ENCODE data around the gene TCF4. TPM values are rescaled to one million over a fixed set of nuclear protein-coding genes. Genes with fewer than 3 reads are reported as not detected.

The TCF4 gene
- total RNA-seq, 2 experiments from 2014 or later, result 0.28 to 0.45 TPM

DNA sequence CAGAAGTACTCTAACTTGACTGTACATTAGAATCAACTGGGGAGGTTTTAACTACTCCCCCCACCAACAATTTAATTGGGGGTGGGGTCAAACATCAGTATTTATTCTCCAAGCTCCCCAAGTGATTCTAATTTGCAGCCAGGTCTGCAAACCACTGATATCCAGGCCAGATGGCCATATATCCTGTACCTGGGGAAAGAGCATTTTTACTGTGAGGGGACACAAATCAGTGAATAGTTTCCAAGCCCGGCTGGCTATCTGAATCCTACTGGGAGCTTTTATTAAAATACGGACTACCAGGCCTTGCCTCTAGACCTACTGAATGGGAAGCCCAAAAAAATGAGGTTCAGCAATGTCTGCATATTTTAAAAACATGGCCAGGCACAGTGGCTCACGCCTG is 88.5 kb downstream of the TCF4 start:
- Mint-ChIP-seq H3K36me3 (ENCODE audit: low read depth) (no peaks in the 10 kb centered on the region), H3K4me3 (no peak overlapping the region), H3K27me3 (peaks cover 6% of the 10 kb centered on the region), H3K4me1 (no peaks in the 10 kb centered on the region), H3K27ac (no peak overlapping the region), H3K9me3 (peaks cover 2% of the 10 kb centered on the region)
- ChIA-PET POLR2A (no interaction called here), CTCF (no interaction called here)
- no peak for DNase-seq

DNA sequence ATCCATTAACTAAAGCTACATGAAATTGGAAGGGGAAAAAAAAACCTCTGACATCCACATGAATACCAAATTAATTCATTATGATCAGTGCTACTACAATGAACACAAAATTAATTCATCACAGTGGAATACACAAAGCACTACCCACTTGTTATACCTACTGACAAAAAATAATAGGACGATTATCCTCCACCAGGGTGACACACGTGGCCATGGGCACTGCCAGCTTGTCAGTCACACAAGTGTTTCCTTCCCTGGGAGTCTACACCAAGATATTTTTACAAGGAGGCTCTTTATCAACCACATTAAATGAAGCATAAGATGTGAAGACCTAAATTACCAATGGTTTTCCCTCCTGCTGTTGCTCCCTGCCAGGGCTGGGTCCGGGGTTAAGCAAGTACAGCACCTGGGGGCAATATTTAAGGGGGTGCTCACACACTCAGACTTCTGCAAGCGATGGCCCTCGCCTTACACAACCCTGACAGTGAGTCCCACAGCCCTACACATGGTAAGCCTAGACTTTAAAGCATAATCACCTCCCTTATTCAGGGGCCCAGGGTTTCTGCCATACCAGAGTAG is 90.1 kb downstream of the TCF4 start:
- DNase-seq, result no peak
- CTCF ChIA-PET, result no interaction called here
- Mint-ChIP-seq H3K4me3 (no peak overlapping the region), H3K9me3 (no peaks in the 10 kb centered on the region), H3K4me1 (no peaks in the 10 kb centered on the region), H3K27me3 (peaks cover 6% of the 10 kb centered on the region), H3K36me3 (ENCODE audit: low read depth) (no peaks in the 10 kb centered on the region), H3K27ac (no peak overlapping the region)
- POLR2A ChIA-PET, result no interaction called here

DNA sequence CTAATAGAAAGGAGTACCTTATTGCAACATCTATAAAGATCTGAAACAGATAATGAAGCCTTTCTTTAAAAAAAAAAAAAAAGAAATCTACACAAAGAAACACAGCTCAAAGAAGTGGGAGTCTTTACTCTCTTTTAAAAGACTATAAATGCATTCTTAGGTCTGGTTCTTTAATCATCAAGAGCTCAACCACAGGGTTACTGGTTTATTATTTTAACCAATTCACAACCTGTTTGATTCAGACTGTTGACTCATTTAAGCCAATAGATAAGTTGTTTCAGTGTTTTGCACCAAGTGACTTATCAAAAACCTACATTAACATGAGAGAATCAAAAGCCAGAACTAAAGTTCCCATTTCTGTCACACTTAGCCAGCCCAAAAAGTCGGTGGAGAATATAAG is 93.1 kb downstream of the TCF4 start:
- no peaks in the 10 kb centered on the region for H3K9me3 Mint-ChIP-seq
- CTCF ChIA-PET, result interaction anchor here (0.7 kb wide), 1 partner anchor 79 kb away, joined by 5 read pairs; no protein-coding TSS in a partner anchor

DNA sequence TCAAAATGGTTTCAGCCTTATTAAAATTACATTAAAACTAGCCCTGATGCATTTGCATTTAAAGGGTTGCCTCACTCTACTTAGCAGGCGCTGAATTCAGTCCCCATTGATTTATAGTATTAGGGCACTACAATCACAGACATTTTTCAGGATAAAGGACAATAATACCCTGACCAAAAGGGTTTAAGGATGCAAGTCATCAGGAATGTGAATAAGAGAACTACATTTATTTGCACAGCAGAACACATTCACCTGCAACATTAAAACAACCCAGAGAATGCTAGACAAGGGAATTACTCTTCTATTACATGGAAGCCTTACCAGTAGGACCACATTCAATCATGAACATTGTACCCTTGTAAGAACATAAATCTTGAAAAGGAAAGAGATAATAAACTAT is 93.6 kb downstream of the TCF4 start:
- ChIA-PET POLR2A (no interaction called here), CTCF (interaction anchor here (0.7 kb wide), 1 partner anchor 79 kb away, joined by 5 read pairs; no protein-coding TSS in a partner anchor)
- Mint-ChIP-seq H3K4me3 (no peak overlapping the region), H3K27me3 (peaks cover 4% of the 10 kb centered on the region), H3K27ac (no peak overlapping the region), H3K9me3 (no peaks in the 10 kb centered on the region), H3K36me3 (ENCODE audit: low read depth) (no peaks in the 10 kb centered on the region), H3K4me1 (peaks cover 4% of the 10 kb centered on the region)
- no peak for DNase-seq

More for the DNA sequence above, 93.1 kb downstream of the TCF4 start:
- no peak overlapping the region for H3K27ac Mint-ChIP-seq
- POLR2A ChIA-PET, result no interaction called here
- no peak for DNase-seq
- H3K4me1 Mint-ChIP-seq, result no peaks in the 10 kb centered on the region
- no peaks in the 10 kb centered on the region for H3K36me3 Mint-ChIP-seq (ENCODE audit: low read depth)
- H3K27me3 Mint-ChIP-seq, result peaks cover 1% of the 10 kb centered on the region
- H3K4me3 Mint-ChIP-seq, result no peak overlapping the region

DNA sequence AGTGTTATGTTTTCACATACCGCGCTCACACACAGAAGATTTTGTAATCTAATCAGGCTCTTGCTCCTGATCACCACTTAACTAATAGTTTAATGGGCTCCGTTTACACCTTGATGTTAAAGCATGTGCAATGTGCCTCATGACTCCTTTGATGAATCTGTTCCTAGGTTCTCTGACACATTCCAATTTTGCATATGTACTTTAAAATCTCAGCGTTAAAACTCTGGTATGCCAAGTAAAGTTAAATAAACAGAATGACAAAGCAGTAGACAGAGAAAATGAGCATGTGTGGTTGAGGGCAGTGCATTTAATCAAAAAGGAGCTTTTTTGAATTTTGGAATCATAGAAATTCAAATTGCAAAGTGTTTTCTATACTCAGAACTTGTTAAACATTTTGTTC is 96.4 kb downstream of the TCF4 start:
- Mint-ChIP-seq H3K4me1 (peaks cover 12% of the 10 kb centered on the region), H3K36me3 (ENCODE audit: low read depth) (no peaks in the 10 kb centered on the region), H3K27ac (no peak overlapping the region), H3K4me3 (no peak overlapping the region), H3K27me3 (peaks cover 6% of the 10 kb centered on the region), H3K9me3 (no peaks in the 10 kb centered on the region)
- POLR2A ChIA-PET, result no interaction called here
- DNase-seq, result no peak
- CTCF ChIA-PET, result no interaction called here

DNA sequence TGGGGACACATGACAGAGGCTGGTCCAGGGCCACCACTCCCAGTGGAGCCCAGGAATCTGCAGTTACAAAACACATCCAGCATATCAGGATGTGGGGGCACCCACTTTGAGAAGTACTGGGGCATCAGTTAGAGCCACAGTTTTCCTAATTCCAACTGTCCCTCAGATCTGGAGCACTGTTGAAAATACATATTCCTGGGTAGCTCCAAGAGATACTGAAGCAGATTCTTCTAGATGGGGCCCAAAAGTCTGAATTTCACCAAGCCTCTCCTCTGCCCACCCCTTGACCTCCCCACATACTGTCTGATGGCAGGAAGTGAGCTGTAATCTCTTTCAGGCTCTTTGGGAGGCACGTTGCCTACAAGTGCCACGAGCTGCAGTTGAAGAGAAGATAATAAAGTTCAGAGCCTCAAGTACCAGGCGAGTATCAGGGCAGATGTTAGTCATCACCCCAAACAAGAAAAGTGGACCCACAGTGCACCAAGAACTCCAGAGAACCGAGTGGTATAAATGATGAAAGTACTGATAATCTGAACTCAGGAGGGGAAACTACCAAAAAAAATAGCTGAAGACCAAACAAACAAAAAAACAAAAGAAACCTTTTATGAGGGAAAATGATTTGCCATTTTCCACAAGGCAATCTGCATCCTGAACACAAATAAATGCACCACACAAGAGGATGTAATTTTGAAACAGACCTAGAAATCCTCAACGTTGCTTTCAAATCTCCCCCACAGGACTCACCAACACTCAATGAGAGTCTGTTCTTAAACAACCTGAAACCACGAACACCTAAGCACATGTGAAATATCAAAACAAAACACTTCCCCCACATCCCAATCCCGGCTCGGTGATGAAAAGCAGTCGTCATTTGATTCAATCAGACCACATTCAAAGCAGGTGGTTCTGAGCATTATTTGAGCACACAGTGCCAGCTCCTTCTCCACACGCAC is 98.7 kb downstream of the TCF4 start:
- H3K36me3 Mint-ChIP-seq (ENCODE audit: low read depth), result no peaks in the 10 kb centered on the region
- POLR2A ChIA-PET, result no interaction called here
- no peaks in the 10 kb centered on the region for H3K9me3 Mint-ChIP-seq
- no peak for DNase-seq
- no peak overlapping the region for H3K27ac Mint-ChIP-seq
- H3K4me3 Mint-ChIP-seq, result no peak overlapping the region
- H3K4me1 Mint-ChIP-seq, result peaks cover 12% of the 10 kb centered on the region
- peaks cover 7% of the 10 kb centered on the region for H3K27me3 Mint-ChIP-seq
- CTCF ChIA-PET, result no interaction called here

DNA sequence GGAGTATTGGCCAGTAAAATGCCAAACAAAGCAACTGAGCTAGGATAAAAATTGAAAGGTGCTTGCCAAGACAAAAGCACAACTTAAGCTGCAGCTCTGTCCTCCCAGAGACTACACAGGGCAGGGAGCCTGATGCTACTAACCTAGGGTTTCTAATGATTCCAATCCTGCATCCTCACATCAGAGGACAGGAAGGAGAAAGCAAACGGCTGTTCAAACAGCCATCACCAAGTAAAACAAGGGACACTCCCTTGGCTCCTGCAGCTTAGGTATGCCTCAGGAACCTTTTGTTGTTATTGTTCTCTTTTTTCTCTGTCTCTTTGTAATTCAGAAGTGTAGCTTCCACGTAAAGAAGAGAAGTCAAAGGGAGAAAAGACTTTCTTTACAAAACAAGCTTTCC is 99.5 kb downstream of the TCF4 start:
- CTCF ChIA-PET, result no interaction called here
- Mint-ChIP-seq H3K27ac (no peak overlapping the region), H3K27me3 (peaks cover 7% of the 10 kb centered on the region), H3K4me1 (peaks cover 12% of the 10 kb centered on the region), H3K9me3 (no peaks in the 10 kb centered on the region), H3K36me3 (ENCODE audit: low read depth) (no peaks in the 10 kb centered on the region), H3K4me3 (no peak overlapping the region)
- POLR2A ChIA-PET, result no interaction called here
- DNase-seq, result no peak

DNA sequence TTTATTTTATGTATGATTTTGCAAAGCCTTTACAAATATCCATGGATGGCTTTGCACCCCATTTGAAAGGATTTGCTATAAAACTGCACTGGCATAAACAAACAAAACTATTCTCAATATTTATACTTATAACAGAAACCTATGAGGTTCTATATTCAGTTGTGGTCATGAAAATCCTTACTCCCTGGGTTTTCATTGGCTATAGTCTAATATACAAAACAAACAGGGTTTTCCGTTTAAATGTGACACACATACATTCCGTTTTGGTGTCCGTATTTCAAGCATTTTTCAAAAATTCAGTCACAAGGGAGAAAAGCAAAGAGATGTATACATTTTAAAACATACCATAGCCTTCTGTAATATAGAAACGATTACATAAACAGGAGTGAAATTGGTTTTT is 100.0 kb downstream of the TCF4 start:
- Mint-ChIP-seq H3K27me3 (peaks cover 7% of the 10 kb centered on the region), H3K4me1 (peaks cover 12% of the 10 kb centered on the region), H3K27ac (no peak overlapping the region), H3K4me3 (no peak overlapping the region), H3K9me3 (no peaks in the 10 kb centered on the region), H3K36me3 (ENCODE audit: low read depth) (no peaks in the 10 kb centered on the region)
- CTCF ChIA-PET, result no interaction called here
- DNase-seq, result no peak
- POLR2A ChIA-PET, result no interaction called here

DNA sequence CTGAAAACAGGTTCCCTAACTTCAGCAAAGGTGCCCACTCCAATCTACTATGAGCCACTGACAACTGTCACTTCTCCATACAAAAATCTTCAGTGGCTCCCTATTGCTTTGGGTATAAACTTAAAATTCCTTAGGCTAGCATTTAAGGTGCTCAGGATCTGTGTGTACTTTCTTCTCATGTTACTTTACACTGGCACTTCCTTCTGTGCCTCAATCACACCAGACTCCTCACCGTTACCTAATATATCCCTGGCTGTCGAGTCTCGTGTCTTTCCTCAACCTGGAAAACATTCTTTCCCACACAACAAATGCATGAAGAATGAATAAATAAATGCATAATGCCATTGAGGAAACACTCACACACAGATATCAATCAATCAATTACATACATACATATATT is 101.1 kb downstream of the TCF4 start:
- Mint-ChIP-seq H3K27ac (no peak overlapping the region), H3K27me3 (peaks cover 7% of the 10 kb centered on the region), H3K4me3 (no peak overlapping the region), H3K36me3 (ENCODE audit: low read depth) (no peaks in the 10 kb centered on the region), H3K9me3 (no peaks in the 10 kb centered on the region), H3K4me1 (peaks cover 12% of the 10 kb centered on the region)
- POLR2A ChIA-PET, result no interaction called here
- CTCF ChIA-PET, result no interaction called here
- DNase-seq, result no peak

DNA sequence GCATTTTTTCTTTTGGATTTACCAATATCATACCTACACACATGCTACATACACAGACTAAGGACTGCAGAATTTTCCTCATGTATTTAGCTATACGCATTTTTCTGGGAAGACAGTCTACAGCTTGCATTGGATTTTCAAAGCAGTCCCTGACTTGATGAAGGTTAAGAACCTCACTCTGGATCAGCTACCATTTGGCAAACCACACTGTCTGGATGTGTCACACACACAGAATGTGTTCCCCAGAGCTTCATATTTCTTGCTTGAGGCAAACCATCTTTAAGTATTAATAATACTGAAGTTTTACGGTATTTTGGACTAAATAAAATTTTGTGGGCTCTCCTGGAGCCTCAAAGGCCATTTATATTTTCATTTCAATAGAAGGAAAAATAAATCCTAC is 102.3 kb downstream of the TCF4 start:
- Mint-ChIP-seq H3K36me3 (ENCODE audit: low read depth) (no peaks in the 10 kb centered on the region), H3K4me1 (peaks cover 12% of the 10 kb centered on the region), H3K27ac (no peak overlapping the region), H3K9me3 (no peaks in the 10 kb centered on the region), H3K4me3 (no peak overlapping the region), H3K27me3 (peaks cover 7% of the 10 kb centered on the region)
- ChIA-PET CTCF (no interaction called here), POLR2A (no interaction called here)
- DNase-seq, result no peak

DNA sequence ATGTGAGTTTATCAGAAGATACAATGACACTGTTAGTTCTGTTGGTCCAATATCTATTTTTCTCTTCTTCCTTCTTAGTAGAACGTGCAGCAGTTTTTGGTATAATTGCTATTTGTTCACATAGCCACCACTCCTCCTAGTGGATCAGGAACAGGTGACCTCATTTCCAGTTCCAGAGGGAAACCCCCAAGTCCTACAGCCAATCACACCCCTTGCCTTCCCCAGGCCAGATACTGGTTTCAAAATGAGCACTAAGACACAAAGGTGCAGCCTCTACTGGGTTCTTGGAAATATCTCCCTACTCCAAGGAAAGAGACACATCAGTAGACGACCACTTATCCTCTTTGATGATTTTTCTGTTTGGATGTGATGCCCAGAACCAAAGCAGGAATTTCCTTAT is 103.2 kb downstream of the TCF4 start:
- no peaks in the 10 kb centered on the region for H3K9me3 Mint-ChIP-seq
- ChIA-PET POLR2A (no interaction called here), CTCF (no interaction called here)
- H3K27ac Mint-ChIP-seq, result no peak overlapping the region
- no peak for DNase-seq
- H3K27me3 Mint-ChIP-seq, result peaks cover 7% of the 10 kb centered on the region
- H3K4me3 Mint-ChIP-seq, result no peak overlapping the region
- H3K36me3 Mint-ChIP-seq (ENCODE audit: low read depth), result no peaks in the 10 kb centered on the region
- peaks cover 12% of the 10 kb centered on the region for H3K4me1 Mint-ChIP-seq

DNA sequence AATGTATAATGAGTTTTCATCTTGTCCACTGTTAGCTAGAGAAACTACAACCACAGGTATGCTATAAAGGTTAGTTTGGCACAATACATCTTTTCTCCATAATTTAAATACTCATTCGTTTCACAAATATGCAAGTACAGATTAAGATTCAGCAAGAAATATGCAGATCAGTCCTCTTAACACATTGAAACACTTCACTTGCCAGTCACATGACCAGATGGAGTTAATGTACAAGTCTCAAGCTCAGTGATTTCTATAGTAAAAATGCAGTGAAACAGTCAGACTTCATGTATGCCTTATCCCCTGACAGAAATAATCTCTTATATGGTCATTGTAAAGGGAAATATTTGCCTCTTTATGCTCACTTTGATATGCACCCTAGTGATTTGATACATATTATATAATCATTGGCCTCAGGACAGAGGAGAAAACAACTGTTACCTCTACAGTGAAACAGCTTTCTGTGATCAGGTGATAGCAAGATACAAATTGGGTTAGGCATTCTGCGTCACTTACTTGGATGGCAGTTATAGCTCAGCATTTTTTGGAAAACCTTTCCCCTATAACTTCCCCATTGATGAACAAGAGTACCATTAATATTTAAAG is 104.6 kb downstream of the TCF4 start:
- Mint-ChIP-seq H3K9me3 (no peaks in the 10 kb centered on the region), H3K4me3 (no peak overlapping the region), H3K27ac (no peak overlapping the region), H3K27me3 (peaks cover 2% of the 10 kb centered on the region), H3K36me3 (ENCODE audit: low read depth) (no peaks in the 10 kb centered on the region), H3K4me1 (no peaks in the 10 kb centered on the region)
- ChIA-PET CTCF (no interaction called here), POLR2A (no interaction called here)
- DNase-seq, result no peak

DNA sequence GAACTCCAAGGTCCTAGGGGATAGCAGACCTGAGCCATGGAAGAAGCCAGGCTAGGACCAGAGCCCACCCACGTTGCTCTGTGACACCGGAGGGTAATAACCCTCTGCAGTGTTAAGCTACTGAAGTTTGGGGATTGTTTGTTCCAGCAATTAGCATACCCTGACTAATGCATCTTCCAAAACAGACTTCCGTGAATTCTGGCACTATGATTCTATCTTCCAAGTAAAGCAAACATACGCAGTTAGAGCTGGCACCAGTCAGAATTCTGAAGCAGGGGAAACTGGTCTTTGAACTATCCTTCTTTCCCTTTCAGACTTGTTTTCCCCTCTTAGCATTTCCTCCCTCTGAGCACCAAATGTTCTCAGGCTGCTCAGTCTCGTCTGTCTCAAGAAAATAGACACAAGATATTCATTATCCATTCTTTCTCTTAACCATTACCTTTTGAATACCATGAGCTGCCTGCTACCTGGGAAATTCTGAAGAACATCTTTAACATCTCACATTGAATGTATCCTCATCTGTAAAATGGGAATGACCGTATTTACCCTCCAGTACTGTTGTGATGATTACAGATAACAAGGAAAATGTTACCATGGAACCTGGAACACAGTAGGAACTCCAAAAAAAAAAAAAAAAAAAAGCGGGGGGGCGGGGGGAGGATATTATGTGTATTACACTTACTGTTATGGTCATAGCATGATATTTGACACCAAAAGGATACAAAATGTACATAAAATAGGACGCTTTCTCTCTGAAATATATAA is 108.2 kb downstream of the TCF4 start:
- POLR2A ChIA-PET, result no interaction called here
- H3K36me3 Mint-ChIP-seq (ENCODE audit: low read depth), result no peaks in the 10 kb centered on the region
- CTCF ChIA-PET, result no interaction called here
- H3K4me1 Mint-ChIP-seq, result peaks cover 8% of the 10 kb centered on the region
- DNase-seq, result no peak
- H3K27me3 Mint-ChIP-seq, result no peaks in the 10 kb centered on the region
- no peak overlapping the region for H3K27ac Mint-ChIP-seq
- no peak overlapping the region for H3K4me3 Mint-ChIP-seq
- no peaks in the 10 kb centered on the region for H3K9me3 Mint-ChIP-seq

Measured in activated CD4-positive, alpha-beta memory T cell treated with anti-CD3 and anti-CD28 coated beads, Interleukin-2, amount 10 ng/mL, durations not matched to agents 7 days and 5 days (primary cell).